NCI-H226 (cell line): ENCODE data around the gene RUBCN.
"Not testable (repeated sequence)": the region's sequence is repeated elsewhere in the genome, so short reads cannot be mapped to it uniquely, and the experiment has no call there.

ENCODE experiments used
- DNase-seq: peaks from one replicate; pipeline ENCODE4 v3.0.0-alpha.2; 2015

The RUBCN gene

DNA sequence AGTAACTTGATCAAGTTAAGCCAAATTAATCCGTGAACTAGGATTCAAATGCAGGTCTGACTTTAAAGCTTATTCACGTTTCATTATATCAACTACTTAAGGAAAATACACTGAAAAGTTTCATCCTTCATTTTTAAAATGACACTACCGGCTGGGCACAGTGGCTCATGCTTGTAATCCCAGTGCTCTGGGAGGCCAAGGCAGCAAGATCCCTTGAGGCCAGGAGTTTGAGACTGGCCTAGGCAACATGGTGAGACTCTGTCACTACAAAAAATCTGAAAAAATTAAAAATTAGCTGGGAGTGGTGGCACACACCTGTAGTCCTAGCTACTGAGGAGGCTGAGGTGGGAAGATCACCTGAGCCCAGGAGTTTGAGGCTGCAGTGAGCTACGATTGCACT lies 3.7 kb downstream of the RUBCN start:
- no peak for DNase-seq

DNA sequence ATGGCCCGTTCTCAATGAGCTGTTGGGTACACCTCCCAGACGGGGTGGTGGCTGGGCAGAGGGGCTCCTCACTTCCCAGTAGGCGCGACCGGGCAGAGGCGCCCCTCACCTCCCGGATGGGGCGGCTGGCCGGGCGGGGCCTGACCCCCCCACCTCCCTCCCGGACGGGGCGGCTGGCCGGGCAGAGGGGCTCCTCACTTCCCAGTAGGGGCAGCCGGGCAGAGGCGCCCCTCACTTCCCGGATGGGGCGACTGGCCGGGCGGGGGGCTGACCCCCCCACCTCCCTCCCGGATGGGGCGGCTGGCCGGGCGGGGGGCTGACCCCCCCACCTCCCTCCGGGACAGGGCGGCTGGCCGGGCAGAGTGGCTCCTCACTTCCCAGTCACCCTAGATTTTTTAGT lies 5.2 kb downstream of the RUBCN start:
- DNase-seq = not testable (repeated sequence)

DNA sequence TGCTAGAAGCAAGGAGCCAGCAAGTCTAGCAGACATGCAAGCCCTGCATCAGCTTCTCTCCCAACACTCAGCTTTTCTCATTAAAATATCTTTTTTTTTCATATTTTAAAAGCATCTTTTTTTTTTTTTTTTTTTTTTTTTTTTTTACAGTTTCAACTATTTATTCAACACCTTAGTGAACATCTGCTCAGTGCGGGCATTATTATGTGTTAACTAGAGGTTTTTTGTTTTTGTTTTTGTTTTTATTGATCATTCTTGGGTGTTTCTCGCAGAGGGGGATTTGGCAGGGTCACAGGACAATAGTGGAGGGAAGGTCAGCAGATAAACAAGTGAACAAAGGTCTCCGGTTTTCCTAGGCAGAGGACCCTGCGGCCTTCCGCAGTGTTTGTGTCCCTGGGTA lies 5.9 kb downstream of the RUBCN start:
- not testable (repeated sequence) for DNase-seq

DNA sequence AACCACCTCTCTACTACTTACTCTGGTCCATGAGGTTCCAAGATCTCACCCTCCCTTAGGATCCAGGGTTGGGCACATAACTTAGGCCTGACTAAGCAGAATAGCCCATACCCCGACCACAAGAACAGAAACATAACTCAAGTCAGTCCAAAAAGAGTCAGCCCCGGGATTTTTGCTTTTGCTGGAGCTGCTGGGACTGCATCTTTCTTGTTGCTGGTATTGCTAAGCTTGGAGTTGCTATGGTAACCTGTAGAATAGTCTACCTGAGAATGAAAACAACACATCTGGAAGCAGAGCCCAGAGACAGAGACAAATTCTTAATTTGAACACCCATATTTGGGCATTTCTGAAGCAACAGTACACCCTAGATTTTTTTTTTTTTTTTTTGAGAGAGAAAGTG lies 6.5 kb downstream of the RUBCN start:
- DNase-seq = peak; percentile 89

DNA sequence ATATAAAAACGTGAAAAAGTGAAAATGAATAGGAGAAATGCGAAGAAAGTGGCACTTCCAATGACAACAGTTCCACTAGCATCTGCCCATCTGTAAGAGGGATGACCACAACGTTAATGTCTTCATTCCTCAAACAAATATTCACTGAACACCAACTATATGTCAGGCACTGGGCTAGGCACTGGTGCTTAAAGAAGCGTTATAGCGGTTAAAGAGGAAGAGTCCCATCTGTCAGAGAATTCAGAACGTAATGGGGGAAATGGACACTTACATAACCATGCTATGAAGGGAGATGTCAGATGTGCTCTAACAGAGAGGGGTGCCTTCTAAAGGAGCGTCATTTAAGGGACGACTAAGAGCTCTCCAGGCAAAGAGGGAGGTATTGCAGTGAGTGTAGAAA lies 8.2 kb downstream of the RUBCN start:
- no peak for DNase-seq

DNA sequence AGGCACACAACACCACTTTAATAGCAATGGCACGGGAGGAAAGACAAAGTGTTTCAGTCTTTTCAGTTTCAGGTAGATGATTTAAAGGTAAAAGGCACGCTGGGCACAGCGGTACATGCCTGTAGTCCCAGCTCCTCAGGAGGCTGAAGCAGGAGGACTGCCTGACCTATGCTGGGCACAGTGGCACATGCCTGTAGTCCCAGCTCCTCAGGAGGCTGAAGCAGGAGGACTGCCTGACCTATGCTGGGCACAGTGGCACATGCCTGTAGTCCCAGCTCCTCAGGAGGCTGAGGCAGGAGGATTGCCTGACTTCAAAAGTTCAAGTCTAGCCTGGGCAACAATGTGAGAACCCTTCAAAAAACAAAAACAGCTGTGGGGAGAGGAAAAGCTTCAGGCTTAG lies 8.8 kb downstream of the RUBCN start:
- not testable (repeated sequence) for DNase-seq

DNA sequence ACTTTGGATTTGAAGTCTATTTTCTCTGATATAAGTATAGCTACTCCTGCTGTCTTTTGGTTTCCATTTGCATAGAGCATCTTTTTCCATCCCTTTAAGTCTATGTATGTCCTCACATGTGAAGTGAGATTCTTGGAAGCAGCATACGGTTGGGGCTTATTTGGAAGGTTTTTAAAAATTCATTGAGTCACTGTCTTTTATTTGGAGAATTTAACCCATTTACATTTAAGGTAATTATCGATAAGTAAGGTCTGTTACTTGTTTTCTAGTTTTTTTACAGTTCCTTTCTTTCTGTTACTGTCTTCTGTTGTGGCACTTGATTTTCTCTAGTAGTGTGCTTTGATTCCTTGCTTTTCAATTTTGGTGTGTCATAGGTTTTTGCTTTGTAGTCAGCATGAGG lies 14.0 kb downstream of the RUBCN start:
- DNase-seq = no peak

DNA sequence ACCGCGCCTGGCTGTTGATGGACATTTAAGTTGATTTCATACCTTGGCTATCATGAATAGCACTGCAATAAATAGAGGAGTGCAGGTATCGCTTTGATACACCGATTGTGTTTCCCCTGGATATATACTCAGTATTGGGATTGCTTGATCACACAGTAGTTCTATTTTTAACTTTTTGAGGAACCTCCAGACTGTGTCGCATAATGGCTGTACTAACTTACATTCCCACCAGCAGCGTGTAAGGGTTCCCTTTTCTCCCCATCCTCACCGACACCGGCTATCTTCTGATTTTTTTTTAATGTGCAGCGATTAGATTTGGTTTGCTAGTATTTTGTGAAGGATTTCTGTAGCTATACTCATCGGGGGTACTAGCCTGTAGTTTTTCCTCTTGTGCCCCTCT lies 16.0 kb downstream of the RUBCN start:
- no peak for DNase-seq

DNA sequence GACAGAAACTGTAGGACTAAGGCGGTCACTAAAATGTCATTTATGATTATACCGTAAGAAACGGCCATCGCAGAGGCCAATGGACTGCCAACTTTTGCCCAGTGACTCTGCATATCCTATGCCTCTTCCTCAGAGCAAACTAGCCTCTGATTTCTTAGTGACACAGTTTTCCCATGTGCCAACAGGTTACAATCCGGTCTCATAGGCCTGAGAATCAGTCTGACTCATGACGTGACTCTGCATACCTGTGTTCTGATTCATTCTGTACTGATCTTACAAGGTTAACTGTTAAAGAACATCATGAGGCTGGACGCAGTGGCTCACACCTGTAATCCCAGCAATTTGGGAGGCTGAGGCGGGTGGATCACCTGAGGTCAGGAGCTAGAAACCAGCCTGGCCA lies 17.8 kb downstream of the RUBCN start:
- peak; percentile 88 for DNase-seq

DNA sequence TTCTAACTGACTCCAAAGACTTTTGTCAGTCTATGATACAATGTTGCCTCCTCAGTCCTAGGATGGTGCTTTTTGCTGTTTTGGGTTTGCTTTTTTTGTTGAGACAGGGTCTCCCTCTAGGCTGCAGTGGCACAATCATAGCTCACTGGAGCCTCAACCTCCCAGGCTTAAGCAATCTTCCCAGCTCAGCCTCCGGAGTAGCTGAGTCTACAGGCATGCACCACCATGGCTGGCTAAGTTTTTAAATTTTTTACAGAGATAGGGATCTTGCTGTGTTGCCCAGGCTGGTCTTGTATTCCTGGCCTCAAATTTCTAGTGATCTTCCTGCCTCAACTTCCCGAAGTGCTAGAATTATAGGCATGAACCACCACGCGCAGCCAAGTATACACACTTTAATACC lies 22.5 kb downstream of the RUBCN start:
- no peak for DNase-seq

DNA sequence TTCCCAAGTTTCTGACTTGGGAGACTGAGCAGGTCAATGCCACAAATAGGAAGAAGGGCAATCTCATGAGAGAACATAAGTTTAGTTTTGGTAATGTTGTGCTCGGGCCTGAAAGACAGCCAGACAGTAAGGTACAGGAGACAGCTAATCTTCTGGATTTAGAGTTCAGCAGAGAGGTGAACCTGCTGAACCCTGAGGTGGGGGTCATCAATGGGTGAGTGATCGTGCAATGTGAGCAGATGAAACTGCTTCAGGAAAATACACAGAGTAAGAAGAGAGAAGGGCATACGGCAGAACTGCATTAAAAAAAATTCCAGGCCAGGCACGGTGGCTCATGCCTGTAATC lies 23.3 kb downstream of the RUBCN start:
- DNase-seq = no peak

DNA sequence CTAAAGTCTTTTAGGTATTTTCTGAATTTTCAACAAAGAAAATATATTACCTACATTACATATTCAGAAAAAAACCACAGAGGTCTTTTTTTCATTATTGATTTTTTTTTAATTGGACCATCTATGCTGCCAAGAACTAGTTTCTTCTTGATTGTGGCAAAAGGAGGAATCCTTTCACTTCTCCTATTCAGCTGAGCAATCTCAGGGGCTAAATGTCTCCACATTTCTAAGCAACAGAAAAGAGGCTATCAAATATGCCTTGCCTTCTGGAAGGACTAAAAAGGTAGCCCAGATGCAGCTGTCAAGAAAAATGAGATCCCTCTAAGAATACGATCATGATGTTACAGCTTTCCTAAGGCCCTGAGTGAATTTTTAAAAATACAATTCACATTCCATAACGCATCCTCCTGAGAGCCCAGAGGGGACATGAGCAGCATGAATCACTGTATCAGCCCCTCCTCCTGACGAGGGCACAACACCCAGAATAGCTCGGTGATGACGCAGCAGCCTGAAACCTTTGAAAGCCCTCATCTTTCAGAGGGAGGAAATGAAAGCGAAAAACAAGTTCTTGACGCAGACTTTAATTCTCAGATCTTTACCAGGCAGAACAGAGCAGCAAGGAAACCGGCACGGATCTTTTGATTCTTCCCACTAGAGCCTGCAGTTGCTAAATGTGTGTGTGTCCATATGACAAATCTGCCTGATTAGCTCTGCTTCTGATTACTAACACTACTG lies 24.6 kb downstream of the RUBCN start:
- peak; percentile 98 for DNase-seq

DNA sequence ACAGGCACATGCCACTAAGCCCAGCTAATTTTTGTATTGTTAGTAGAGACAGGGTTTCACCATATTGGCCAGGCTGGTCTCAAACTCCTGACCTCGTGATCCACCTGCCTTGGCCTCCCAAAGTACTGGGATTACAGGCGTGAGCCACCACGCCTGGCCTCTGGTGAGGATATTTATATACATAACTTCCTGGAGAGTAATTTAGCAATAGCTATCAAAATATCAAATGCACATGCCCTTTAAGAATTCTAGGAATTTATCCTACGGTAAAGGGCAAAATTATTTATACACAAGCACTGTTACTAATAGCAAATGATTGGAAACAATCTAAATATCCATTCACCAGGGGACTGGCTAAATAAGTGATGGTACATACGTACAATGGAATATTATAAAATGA lies 25.7 kb downstream of the RUBCN start:
- peak; percentile 13 for DNase-seq

DNA sequence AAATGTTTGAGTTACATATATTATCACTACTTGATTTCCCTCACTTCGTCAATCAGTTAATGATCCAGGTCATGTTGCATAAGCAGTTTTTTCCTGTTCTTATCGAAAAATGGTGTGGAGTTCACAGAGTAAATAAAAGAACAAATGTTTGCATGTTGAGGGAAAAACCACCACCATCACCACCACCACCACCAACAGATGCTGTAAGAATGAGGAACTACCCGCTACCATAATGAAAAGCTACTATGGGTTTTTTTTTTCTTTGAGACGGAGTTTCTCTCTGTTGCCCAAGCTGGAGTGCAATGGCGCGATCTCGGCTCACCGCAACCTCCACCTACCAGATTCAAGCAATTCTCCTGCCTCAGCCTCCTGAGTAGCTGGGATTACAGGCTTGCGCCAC lies 27.6 kb downstream of the RUBCN start:
- DNase-seq = no peak

DNA sequence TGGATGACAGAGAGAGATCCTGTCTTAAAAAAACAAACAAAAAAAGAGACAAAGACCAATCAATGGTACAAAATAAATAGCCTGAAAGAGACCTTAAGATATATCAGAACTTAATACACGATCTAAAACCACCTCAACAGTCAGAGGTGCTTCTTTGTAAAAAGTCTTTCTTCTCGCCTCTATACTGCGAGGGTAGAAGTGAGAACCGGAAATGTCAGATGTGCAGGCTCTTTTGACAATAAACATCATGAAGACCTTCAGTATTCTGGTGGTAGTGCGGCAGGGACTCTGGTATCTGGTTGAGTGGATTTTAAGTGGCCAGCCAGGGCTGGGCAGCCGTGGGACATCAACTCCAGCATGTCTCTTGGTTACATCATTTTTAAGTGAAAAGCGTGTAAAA lies 30.0 kb downstream of the RUBCN start:
- no peak for DNase-seq

DNA sequence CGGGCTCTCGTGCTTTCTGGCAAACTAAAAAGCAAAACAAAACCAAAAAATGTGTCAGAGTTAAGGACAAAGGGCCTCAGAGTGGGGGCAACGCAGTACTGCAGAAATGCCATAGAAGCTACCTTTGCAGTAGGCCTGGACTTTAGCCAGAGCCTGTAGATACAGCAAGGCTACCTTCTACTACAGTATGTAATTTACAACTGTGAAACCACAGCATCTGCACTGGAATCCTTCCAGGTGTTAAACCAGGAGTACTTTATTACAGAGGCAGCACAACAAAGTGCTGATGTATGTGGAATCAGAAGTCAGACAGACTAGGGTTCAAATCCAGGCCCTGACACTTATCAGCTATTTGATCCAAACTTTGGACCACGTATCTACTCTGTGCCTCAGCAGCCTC lies 34.9 kb downstream of the RUBCN start:
- no peak for DNase-seq

DNA sequence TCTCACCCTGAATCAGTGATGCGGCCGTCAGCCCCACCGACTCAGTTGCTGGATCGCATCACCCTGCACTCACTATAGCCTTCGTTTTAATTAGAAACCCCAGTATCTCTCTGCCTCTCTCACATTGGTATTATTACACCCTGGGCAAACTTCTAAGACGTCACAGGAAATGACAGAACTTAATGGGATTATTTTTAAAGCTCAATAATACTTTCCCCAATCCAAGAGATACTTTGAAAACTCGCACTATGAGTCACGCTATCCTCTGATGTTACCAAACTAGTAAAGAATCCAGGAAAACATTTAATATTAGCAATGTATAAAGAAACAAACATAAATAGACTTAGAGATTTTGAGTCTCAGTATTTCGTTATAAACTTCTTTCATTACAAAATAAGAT lies 36.6 kb downstream of the RUBCN start:
- no peak for DNase-seq

DNA sequence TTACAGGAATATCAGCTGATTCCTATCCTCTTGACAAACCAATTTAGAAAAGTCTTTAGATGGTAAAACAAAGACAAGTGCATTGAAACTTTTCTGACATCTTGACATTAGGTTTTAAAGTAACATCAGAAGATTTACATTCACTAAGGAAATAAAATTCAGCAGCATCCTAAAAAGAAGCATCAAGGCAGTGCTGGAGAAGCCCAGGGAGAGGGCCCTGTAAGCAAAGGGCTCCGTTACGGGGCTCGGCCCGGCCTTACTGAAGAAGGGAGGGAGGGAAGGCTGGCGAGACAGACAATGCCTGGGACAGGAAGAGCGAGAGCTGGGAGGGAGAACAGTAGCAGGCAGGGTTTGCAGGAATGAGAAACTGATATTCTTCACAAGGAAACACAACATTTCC lies 39.3 kb downstream of the RUBCN start:
- no peak for DNase-seq

DNA sequence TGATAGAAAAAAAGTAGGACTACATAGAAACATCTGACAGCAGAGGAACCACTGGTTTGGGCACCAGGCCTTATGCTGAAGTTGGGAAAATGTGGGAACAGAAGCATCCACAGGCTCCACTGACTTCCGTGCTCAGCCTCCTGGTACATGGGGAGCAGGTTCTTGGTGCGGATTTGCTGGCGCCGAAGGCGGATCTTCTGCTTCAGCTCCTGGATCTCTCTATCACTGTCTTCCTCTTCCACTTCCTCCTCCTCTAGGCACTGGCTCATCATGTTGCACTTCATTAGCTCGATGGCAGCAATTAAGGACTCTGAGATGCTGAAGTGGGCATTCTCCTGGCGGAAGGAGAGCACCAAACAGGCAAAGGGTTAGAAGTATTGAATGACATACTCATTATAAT lies 42.5 kb downstream of the RUBCN start:
- no peak for DNase-seq

DNA sequence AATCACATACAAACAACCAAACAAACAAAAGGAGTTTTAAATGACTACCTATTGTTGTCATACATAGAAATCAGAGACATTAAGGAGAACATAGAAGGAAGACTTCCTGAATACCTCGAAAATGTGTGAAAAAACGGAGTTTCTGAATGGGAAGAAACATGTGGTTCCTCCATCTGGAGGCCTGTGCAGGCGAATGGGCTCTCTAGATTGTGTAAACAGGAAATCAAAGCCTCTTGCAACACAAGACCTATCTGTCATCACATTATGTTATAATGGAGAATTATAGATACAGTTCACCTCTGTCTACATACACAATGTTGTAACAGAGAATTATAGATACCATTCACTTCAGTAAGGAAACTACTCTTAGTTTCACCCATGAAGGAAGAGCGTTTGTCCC lies 44.1 kb downstream of the RUBCN start:
- no peak for DNase-seq

DNA sequence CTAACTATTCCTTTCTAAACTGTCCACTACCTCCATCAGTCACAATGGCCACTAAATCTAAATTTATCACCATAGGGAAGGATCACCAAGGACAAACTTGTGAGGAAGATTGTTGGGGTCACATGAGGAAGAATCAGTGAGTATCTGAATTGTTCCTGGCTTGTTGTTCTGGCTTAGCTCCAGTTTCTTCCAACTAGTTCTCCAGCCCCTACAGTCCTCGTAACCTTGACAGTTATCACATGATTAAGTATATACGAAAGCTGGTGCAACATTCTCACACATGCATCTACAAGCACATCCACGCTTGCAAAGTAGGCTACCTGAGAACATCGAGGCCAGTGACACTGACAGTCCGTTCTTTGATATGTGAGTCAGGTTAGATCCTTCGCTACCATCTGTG lies 46.0 kb downstream of the RUBCN start:
- no peak for DNase-seq

DNA sequence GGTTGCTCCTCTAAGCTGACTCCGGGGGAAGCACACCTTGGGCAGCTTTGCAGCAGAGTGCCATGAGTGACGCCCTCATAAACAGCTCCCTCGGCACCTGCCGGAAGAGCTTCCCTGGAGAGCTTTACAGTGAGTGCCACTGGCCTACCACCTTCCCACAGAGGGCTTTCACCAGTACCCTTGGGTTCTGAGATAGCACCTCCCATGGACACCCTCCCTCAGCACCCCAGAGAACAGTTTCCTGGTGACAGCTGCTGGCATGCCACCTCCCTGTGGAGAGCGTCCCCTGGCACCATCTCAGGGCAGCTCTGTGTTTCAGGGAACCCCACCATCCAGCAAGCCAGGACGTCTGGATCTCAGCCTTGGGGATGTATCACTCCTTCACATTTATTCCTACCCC lies 49.1 kb downstream of the RUBCN start:
- DNase-seq = no peak

DNA sequence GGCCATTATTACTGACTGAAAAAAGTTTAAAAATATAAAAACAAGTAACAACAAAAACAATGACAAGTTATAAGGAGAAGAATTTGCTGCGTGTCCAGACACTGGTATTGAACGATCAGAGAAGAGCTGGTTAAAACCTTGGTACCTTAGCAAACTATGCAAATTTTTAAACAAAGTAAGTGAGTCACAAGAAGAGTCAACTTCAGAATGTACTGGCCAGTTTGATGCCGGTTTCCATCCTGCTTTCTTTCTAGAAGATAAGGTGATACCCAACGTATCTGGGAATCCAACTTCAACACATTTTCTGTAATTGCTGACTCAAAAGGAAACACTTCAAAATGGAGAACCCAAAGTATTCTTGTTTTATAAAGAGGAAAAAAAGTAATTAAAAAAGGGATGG lies 49.8 kb downstream of the RUBCN start:
- DNase-seq = no peak

DNA sequence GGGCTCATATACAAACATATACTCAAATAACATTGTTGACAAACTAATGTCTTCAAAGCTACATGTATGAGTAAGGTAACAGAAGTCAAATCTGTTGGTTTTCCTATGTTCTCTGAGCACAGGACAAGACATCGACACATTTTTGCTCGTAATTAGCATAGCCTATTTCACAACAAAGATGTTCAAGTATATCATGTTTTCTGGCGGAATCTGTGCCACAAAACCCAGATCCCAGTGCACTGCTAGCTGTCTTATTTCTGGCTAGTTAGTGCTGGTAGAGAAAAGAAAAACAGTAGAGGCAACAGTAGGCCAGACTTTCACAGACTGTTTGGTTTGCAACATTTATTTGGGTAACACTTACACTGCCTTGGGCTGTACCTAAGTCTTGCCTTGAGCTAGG lies 51.2 kb downstream of the RUBCN start:
- no peak for DNase-seq

DNA sequence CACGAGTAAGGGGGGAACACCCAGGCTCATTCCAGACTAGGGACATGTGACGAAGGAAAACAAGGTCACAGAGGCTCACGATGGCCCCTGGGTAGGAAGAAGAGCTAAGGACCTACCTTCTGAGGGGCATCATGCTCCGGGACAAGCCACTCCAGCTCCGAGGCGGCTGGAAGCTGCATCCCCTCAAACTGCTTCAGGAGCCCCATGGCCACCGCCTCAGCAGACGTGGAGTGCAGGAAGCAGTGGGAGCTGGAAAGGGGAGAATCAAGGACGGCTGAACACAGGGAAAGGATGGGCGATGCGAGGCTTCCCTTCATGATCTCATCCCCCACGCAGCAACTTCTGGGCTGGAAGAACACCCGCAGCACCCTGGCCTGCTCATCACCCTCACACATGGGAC lies 53.5 kb downstream of the RUBCN start:
- no peak for DNase-seq

DNA sequence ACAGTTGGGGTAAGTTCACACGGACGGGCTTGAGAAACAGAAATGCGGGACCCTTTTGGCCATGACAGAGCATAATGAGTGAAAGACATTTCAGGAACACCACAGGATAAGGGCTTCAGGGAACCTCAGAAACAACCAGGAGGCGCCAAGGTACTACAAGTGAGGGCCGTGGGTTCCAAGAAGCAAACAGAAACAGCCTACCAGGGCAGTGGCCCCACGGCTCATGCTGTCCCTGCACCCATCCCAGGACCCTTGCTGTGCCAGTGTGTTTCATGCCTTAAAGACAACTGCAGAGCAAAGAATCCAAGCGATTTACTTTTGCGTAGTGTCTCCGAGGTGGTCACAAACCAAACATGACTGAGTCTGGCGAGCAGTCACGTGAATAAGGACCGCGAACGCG lies 54.0 kb downstream of the RUBCN start:
- DNase-seq = no peak
